HL-60/S4 treated with retinoic acid at 250 ng/mL for 4 days and 3 days (cell line): ENCODE results near the gene NUTM2A.
"Not testable (repeated sequence)": the region's sequence is repeated elsewhere in the genome, so short reads cannot be mapped to it uniquely, and the experiment has no call there.

Source experiments
- in situ Hi-C: fragments of 300-500 bp; cut with MboI; formaldehyde crosslinking; loops from 2 replicates; pipeline ENCODE4 v1.7.0; 2022; ENCODE audit warnings: low sequenced_read_pairs

The NUTM2A gene

GRCh38 chr10:87248818-87249353 lies 23.6 kb downstream of the NUTM2A start:
- in situ Hi-C loops: not testable (repeated sequence)

- in situ Hi-C loops: not testable (repeated sequence)
These were observed 55.6 kb downstream of the NUTM2A start for GRCh38 chr10:87280749-87281392.
